H9 (cell line): ENCODE data around the gene STAT3. TPM values are rescaled to one million over a fixed set of nuclear protein-coding genes. Genes with fewer than 3 reads are reported as not detected.
"Not testable (repeated sequence)": the region's sequence is repeated elsewhere in the genome, so short reads cannot be mapped to it uniquely, and the experiment has no call there.

Source experiments
- DNase-seq: peaks from one replicate; pipeline ENCODE4 v3.0.0-alpha.2; 2017
- H2AFZ ChIP-seq: one replicate; pipeline ENCODE4 v1.6.1; 2013; ENCODE audit warnings: mild to moderate bottlenecking, low read length, control low read depth, moderate library complexity
- H2AK5ac ChIP-seq: 2 replicates; pipeline ENCODE4 v1.6.1; 2013; ENCODE audit warnings: low read length, control low read depth, mixed read lengths; ENCODE audit not compliant: insufficient read length
- H2BK120ac ChIP-seq: one replicate; pipeline ENCODE4 v1.6.1; 2013; ENCODE audit warnings: low read depth, mild to moderate bottlenecking, low read length, control low read depth, inconsistent platforms; ENCODE audit not compliant: poor library complexity, severe bottlenecking
- H2BK12ac ChIP-seq: 2 replicates; pipeline ENCODE4 v1.6.1; 2013; ENCODE audit warnings: low read length, control low read depth, mixed read lengths, low read depth; ENCODE audit not compliant: insufficient read length
- H2BK15ac ChIP-seq: 2 replicates; pipeline ENCODE4 v1.6.1; 2013; ENCODE audit warnings: low read depth, low read length, control low read depth
- H2BK20ac ChIP-seq: one replicate; pipeline ENCODE4 v1.6.1; 2013; ENCODE audit warnings: low read depth, mild to moderate bottlenecking, low read length, control low read depth, inconsistent platforms; ENCODE audit not compliant: poor library complexity, severe bottlenecking
- H2BK5ac ChIP-seq: 2 replicates; pipeline ENCODE4 v1.6.1; 2013; ENCODE audit warnings: low read length, control low read depth, mixed read lengths; ENCODE audit not compliant: insufficient read length
- H3K14ac ChIP-seq: 2 replicates; pipeline ENCODE4 v1.6.1; 2013; ENCODE audit warnings: low read length, control low read depth; ENCODE audit not compliant: insufficient read depth
- H3K18ac ChIP-seq: 2 replicates; pipeline ENCODE4 v1.6.1; 2013; ENCODE audit warnings: low read depth, mild to moderate bottlenecking, mixed read lengths, low read length, control low read depth; ENCODE audit not compliant: insufficient read length
- H3K23ac ChIP-seq: 2 replicates; pipeline ENCODE4 v1.6.1; 2013; ENCODE audit warnings: low read length, control low read depth, mixed read lengths, low read depth; ENCODE audit not compliant: insufficient read length
- H3K23me2 ChIP-seq: 2 replicates; pipeline ENCODE4 v1.6.1; 2013; ENCODE audit warnings: low read depth, mild to moderate bottlenecking, mixed read lengths, low read length, control low read depth; ENCODE audit not compliant: insufficient read length, poor library complexity, severe bottlenecking
- H3K27ac ChIP-seq: 2 replicates; pipeline ENCODE4 v1.5.1; 2013; ENCODE audit warnings: low read length, control low read depth, mixed read lengths, low read depth; ENCODE audit not compliant: insufficient read length
- H3K27me3 ChIP-seq: 2 replicates; pipeline ENCODE4 v1.6.1; 2013; ENCODE audit warnings: low read length, control low read depth, inconsistent platforms; ENCODE audit not compliant: insufficient read depth
- H3K4ac ChIP-seq: 2 replicates; pipeline ENCODE4 v1.6.1; 2013; ENCODE audit warnings: low read depth, mild to moderate bottlenecking, control low read depth, inconsistent platforms, low read length, moderate library complexity
- H3K4me1 ChIP-seq: 2 replicates; pipeline ENCODE4 v1.6.1; 2013; ENCODE audit warnings: low read length, control low read depth, inconsistent platforms; ENCODE audit not compliant: insufficient read depth
- H3K4me2 ChIP-seq: 2 replicates; pipeline ENCODE4 v1.6.1; 2013; ENCODE audit warnings: low read length, control low read depth, mixed read lengths; ENCODE audit not compliant: insufficient read length, insufficient read depth
- H3K56ac ChIP-seq: 2 replicates; pipeline ENCODE4 v1.6.1; 2013; ENCODE audit warnings: low read depth, mild to moderate bottlenecking, mixed read lengths, low read length, control low read depth; ENCODE audit not compliant: insufficient read length
- H3K79me1 ChIP-seq: 2 replicates; pipeline ENCODE4 v1.6.1; 2013; ENCODE audit warnings: low read depth, mild to moderate bottlenecking, moderate library complexity, low read length, control low read depth, inconsistent platforms; ENCODE audit not compliant: insufficient read depth, poor library complexity, severe bottlenecking
- H3K79me2 ChIP-seq: 2 replicates; pipeline ENCODE4 v1.6.1; 2013; ENCODE audit warnings: low read length, control low read depth, inconsistent platforms; ENCODE audit not compliant: insufficient read depth
- H3K9ac ChIP-seq: 2 replicates; pipeline ENCODE4 v1.6.1; 2013; ENCODE audit warnings: low read length, control low read depth, mixed read lengths; ENCODE audit not compliant: insufficient read length; ENCODE audit errors: extremely low read depth
- H3K9me3 ChIP-seq: one replicate; pipeline ENCODE4 v1.6.1; 2013; ENCODE audit warnings: low read depth, low read length, inconsistent platforms; ENCODE audit not compliant: control insufficient read depth
- H3T11ph ChIP-seq: one replicate; pipeline ENCODE4 v1.6.1; 2013; ENCODE audit warnings: mild to moderate bottlenecking, low read length, control low read depth, inconsistent platforms
- H4K20me1 ChIP-seq: one replicate; pipeline ENCODE4 v1.6.1; 2013; ENCODE audit not compliant: control insufficient read depth, insufficient read length, insufficient read depth
- H4K5ac ChIP-seq: 2 replicates; pipeline ENCODE4 v1.6.1; 2013; ENCODE audit warnings: low read depth, mild to moderate bottlenecking, mixed read lengths, low read length, control low read depth; ENCODE audit not compliant: insufficient read length
- H4K8ac ChIP-seq: replicated peaks from 2 replicates; pipeline ENCODE4 v1.6.1; 2013; ENCODE audit warnings: low read length, control low read depth, mixed read lengths, low read depth; ENCODE audit not compliant: insufficient read length
- H4K91ac ChIP-seq: 2 replicates; pipeline ENCODE4 v1.6.1; 2013; ENCODE audit warnings: low read depth, mild to moderate bottlenecking, moderate library complexity, mixed read lengths, low read length, control low read depth; ENCODE audit not compliant: insufficient read length
- H3K27ac Mint-ChIP-seq, 3 experiments: 2 replicates in 2 of 3; 3 replicates in 1 of 3; pipeline ENCODE4 v1.8.0; 2020 to 2021; ENCODE audit warnings: mixed read lengths in 3 of 3, mild to moderate bottlenecking in 1 of 3, moderate library complexity in 1 of 3
- H3K27me3 Mint-ChIP-seq: 2 replicates; pipeline ENCODE4 v1.8.0; 2021; ENCODE audit warnings: low read depth, mild to moderate bottlenecking, moderate library complexity, mixed read lengths
- H3K36me3 Mint-ChIP-seq, 3 experiments: 2 replicates in 2 of 3; 3 replicates in 1 of 3; pipeline ENCODE4 v1.8.0; 2020 to 2021; ENCODE audit warnings: low read depth in 3 of 3, mixed read lengths in 3 of 3; ENCODE audit not compliant: insufficient read depth in 1 of 3
- H3K4me1 Mint-ChIP-seq, 2 experiments: 2 replicates each; pipeline ENCODE4 v1.8.0; 2020; ENCODE audit warnings: mixed read lengths in 2 of 2
- H3K4me3 Mint-ChIP-seq, 2 experiments: 2 replicates in 1 of 2; 3 replicates in 1 of 2; pipeline ENCODE4 v1.8.0; 2020 to 2021; ENCODE audit warnings: mild to moderate bottlenecking in 2 of 2, mixed read lengths in 2 of 2, moderate library complexity in 1 of 2
- H3K9me3 Mint-ChIP-seq, 2 experiments: 2 replicates in 1 of 2; 3 replicates in 1 of 2; pipeline ENCODE4 v1.8.0; 2020; ENCODE audit warnings: mild to moderate bottlenecking in 2 of 2, mixed read lengths in 2 of 2, moderate library complexity in 1 of 2
- WGBS: extraction: QIAGEN DNeasy Blood & Tissue Kit; methylation state at CpG from one replicate; pipeline ENCODE4 v1.1.7; 2013; ENCODE audit warnings: missing lambda C conversion rate, low lambda C conversion rate, mixed read lengths; ENCODE audit not compliant: insufficient read length; ENCODE audit errors: extremely low coverage; 5-methylcytosine and 5-hydroxymethylcytosine counted together
- total RNA-seq: library from RNA; stranded (reverse); gene quantifications from 2 replicates; pipeline ENCODE4 v1.2.1, GENCODE V29; 2021
- TF ChIP-seq, protein P1 (sequence below): fragments of 200-600 bp; sonication (generic); conservative IDR thresholded peaks from 3 replicates; pipeline ENCODE4 v1.8.0; 2021; ENCODE audit warnings: antibody characterized with exemption, mild to moderate bottlenecking

Gene STAT3
- total RNA-seq, 1 experiment from 2014 or later, result 83.2 TPM

DNA sequence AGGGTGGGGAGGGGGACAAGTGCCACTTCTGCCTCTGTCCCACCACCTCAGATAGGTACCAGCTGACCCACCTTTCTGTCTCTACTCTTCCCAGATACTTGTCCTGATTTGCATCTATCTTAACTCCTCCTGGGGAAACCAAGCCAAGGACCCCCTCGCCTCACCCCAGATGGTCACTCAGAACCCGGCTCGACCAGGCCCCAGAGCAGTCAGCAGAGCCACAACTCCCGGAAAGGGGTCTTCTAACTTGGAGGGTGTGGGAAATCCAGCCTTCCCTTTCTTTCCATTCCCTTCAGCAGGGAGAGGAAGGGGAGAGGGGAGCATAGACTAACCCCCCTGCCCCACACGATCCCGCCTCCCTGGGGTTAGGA, 32.9 kb upstream of the STAT3 start:
- Histone ChIP-seq H3K23me2 (peaks cover 24% of the 10 kb centered on the region), H2AFZ (no peak overlapping the region), H2BK5ac (no peak overlapping the region), H3T11ph (no peak overlapping the region), H4K91ac (no peak overlapping the region), H3K23ac (no peak overlapping the region), H3K27ac (no peak overlapping the region), H3K14ac (no peak overlapping the region), H2BK120ac (no peak overlapping the region), H3K4me2 (peak overlapping the region; percentile 77), H3K9me3 (no peaks in the 10 kb centered on the region), H3K4me1 (no peaks in the 10 kb centered on the region; the same call in 1 of the 2 replicates), H4K5ac (no peak overlapping the region), H4K8ac (no peak overlapping the region), H2BK12ac (no peak overlapping the region), H4K20me1 (no peaks in the 10 kb centered on the region), H3K4ac (no peak overlapping the region), H3K18ac (no peak overlapping the region), H3K79me1 (no peaks in the 10 kb centered on the region), H2BK15ac (no peak overlapping the region), H2BK20ac (no peak overlapping the region), H3K79me2 (no peaks in the 10 kb centered on the region), H3K27me3 (no peaks in the 10 kb centered on the region; the same call in 1 of the 2 replicates), H3K9ac (no peak overlapping the region), H3K56ac (no peak overlapping the region), H2AK5ac (no peak overlapping the region)
- Mint-ChIP-seq H3K27me3 (peaks cover 23% of the 10 kb centered on the region), H3K36me3 (peaks cover 0 to 3% (median 0%) of the 10 kb centered on the region in 3 experiments; a peak in 4 of 7 replicates), H3K27ac (no peak overlapping the region), H3K9me3 (no peaks in the 10 kb centered on the region; a peak in 1 of 5 replicates), H3K4me1 (peaks cover 30 to 37% of the 10 kb centered on the region in 2 experiments), H3K4me3 (peak overlapping the region; percentile 88 to 93)
- WGBS, result no CpG with 5 or more reads among the region's 6 CpGs
- DNase-seq, result no peak
- TF ChIP-seq, protein P1, sequence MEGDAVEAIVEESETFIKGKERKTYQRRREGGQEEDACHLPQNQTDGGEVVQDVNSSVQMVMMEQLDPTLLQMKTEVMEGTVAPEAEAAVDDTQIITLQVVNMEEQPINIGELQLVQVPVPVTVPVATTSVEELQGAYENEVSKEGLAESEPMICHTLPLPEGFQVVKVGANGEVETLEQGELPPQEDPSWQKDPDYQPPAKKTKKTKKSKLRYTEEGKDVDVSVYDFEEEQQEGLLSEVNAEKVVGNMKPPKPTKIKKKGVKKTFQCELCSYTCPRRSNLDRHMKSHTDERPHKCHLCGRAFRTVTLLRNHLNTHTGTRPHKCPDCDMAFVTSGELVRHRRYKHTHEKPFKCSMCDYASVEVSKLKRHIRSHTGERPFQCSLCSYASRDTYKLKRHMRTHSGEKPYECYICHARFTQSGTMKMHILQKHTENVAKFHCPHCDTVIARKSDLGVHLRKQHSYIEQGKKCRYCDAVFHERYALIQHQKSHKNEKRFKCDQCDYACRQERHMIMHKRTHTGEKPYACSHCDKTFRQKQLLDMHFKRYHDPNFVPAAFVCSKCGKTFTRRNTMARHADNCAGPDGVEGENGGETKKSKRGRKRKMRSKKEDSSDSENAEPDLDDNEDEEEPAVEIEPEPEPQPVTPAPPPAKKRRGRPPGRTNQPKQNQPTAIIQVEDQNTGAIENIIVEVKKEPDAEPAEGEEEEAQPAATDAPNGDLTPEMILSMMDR, result no peak

DNA sequence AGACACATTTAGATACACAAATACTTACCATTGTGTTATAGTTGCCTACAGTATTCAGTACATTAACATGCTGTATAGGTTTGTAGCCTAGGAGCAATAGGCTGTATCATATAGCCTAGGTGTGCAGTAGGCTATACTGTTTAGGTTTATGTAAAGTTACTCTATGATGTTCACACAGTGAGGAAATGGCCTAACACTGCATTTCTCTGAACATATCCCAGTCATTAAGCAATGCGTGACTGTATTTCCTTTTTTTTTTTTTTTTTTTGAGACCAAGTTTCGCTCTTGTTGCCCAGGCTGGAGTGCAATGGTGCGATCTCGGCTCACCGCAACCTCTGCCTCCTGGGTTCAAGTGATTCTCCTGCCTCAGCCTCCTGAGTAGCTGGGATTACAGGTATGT, 29.7 kb upstream of the STAT3 start:
- not testable (repeated sequence) for H3K9me3 ChIP-seq, DNase-seq, H3K9ac ChIP-seq, H3K36me3 Mint-ChIP-seq, H3K27ac ChIP-seq, H3K79me2 ChIP-seq, H3K4ac ChIP-seq, H3K27me3 ChIP-seq, H3K14ac ChIP-seq, H3K4me1 ChIP-seq, H3K79me1 ChIP-seq, H3K9me3 Mint-ChIP-seq, H2AK5ac ChIP-seq, H3K4me2 ChIP-seq, H4K20me1 ChIP-seq, H4K5ac ChIP-seq, H2AFZ ChIP-seq, H2BK20ac ChIP-seq, H2BK120ac ChIP-seq, H3K27ac Mint-ChIP-seq, H3K4me3 Mint-ChIP-seq, H3K23ac ChIP-seq, H4K8ac ChIP-seq, H4K91ac ChIP-seq, H3K56ac ChIP-seq, H2BK15ac ChIP-seq, H2BK5ac ChIP-seq, H3T11ph ChIP-seq, H3K18ac ChIP-seq, H2BK12ac ChIP-seq
- Mint-ChIP-seq H3K4me1 (peaks cover 30 to 34% of the 10 kb centered on the region in 2 experiments), H3K27me3 (peaks cover 18% of the 10 kb centered on the region)
- H3K23me2 ChIP-seq, result peaks cover 17% of the 10 kb centered on the region
- WGBS, result no CpG with 5 or more reads among the region's 5 CpGs
